HG03457 (cell line): ENCODE measurements around the gene EFR3B.
A peak's percentile ranks its signal among the peaks of the same experiment; 100 is the strongest.
"Not testable (repeated sequence)": the region's sequence is repeated elsewhere in the genome, so short reads cannot be mapped to it uniquely, and the experiment has no call there.

ENCODE experiments used
- ATAC-seq: cut with Tn5 transposase; IDR thresholded peaks from one replicate; pipeline ENCODE4 v1.9.1; 2021; ENCODE audit warnings: moderate number of reproducible peaks; ENCODE audit not compliant: unreplicated experiment

The EFR3B gene

GRCh38 chr2:25141120-25141519 is 99.2 kb downstream of the EFR3B start:
- no peak for ATAC-seq

- no peak for ATAC-seq
Observed at GRCh38 chr2:25145803-25146202, 103.9 kb downstream of the EFR3B start.

GRCh38 chr2:25146896-25147295 is 105.0 kb downstream of the EFR3B start:
- ATAC-seq = no peak

GRCh38 chr2:25149646-25150045 is 107.8 kb downstream of the EFR3B start:
- no peak for ATAC-seq

- not testable (repeated sequence) for ATAC-seq
Observed at GRCh38 chr2:25150993-25151392, 109.1 kb downstream of the EFR3B start.

- no peak for ATAC-seq
Observed at GRCh38 chr2:25151718-25152117, 109.8 kb downstream of the EFR3B start.

- no peak for ATAC-seq
Observed at GRCh38 chr2:25155401-25155800, 113.5 kb downstream of the EFR3B start.

GRCh38 chr2:25158096-25158852 is 116.4 kb downstream of the EFR3B start:
- ATAC-seq = no peak

- ATAC-seq = no peak
Observed at GRCh38 chr2:25159949-25160348, 118.1 kb downstream of the EFR3B start.

- no peak for ATAC-seq
Observed at GRCh38 chr2:25160376-25160775, 118.5 kb downstream of the EFR3B start.

GRCh38 chr2:25161055-25161781 is 119.3 kb downstream of the EFR3B start:
- no peak for ATAC-seq

- ATAC-seq = not testable (repeated sequence)
Observed at GRCh38 chr2:25162061-25162460, 120.2 kb downstream of the EFR3B start.

GRCh38 chr2:25164561-25164960 is 122.7 kb downstream of the EFR3B start:
- no peak for ATAC-seq

GRCh38 chr2:25165992-25166875 is 124.4 kb downstream of the EFR3B start:
- ATAC-seq = peak; percentile 82

- ATAC-seq = no peak
Observed at GRCh38 chr2:25168256-25169072, 126.6 kb downstream of the EFR3B start, which contains the start of gene POMC. TSS of gene POMC (minus strand) at chr2:25168580. CDS start at chr2:25164772, 3,808 bp downstream.

GRCh38 chr2:25169073-25169470 is 127.2 kb downstream of the EFR3B start:
- ATAC-seq = no peak

GRCh38 chr2:25170888-25171287 is 129.0 kb downstream of the EFR3B start:
- no peak for ATAC-seq

- no peak for ATAC-seq
Observed at GRCh38 chr2:25173719-25174118, 131.8 kb downstream of the EFR3B start.

GRCh38 chr2:25174192-25174861 is 132.5 kb downstream of the EFR3B start:
- ATAC-seq = no peak

- no peak for ATAC-seq
Observed at GRCh38 chr2:25176138-25176537, 134.3 kb downstream of the EFR3B start.
